Adrenal gland (tissue), 12 donors: ENCODE measurements around the gene MPLKIP. TPM values are rescaled to one million over a fixed set of nuclear protein-coding genes. Genes with fewer than 3 reads are reported as not detected.
"Not testable (repeated sequence)": the region's sequence is repeated elsewhere in the genome, so short reads cannot be mapped to it uniquely, and the experiment has no call there.

ENCODE experiments used
- DNase-seq, 7 donors: peaks; one replicate each; pipeline ENCODE4 v3.0.0-alpha.2; 2019 to 2020
- H3K27ac ChIP-seq, 5 donors: fragments of 200-600 bp; sonication (generic) in 4 of 5; 1 replicate in 3 of 5; 2 replicates in 2 of 5; pipeline versions ENCODE4 v1.5.1 to v1.8.0; 2016 to 2020; ENCODE audit warnings: mild to moderate bottlenecking in 1 of 5
- H3K27me3 ChIP-seq: fragments of 200-600 bp; 2 replicates; pipeline ENCODE4 v1.8.0; 2021
- H3K36me3 ChIP-seq, 2 donors: fragments of 200-600 bp; replicated peaks in 1 of 2; 1 replicate in 1 of 2; 2 replicates in 1 of 2; pipeline versions ENCODE4 v1.5.1 to v1.8.0; 2018 to 2022
- H3K4me1 ChIP-seq, 2 donors: fragments of 200-600 bp; replicated peaks in 1 of 2; 1 replicate in 1 of 2; 2 replicates in 1 of 2; pipeline versions ENCODE4 v1.5.1 to v1.8.0; 2018 to 2021
- H3K4me3 ChIP-seq, 4 donors: fragments of 200-600 bp; sonication (generic) in 3 of 4; one replicate each; pipeline ENCODE4 v1.5.1; 2016 to 2018
- H3K9me3 ChIP-seq, 3 donors: fragments of 200-600 bp; sonication (generic) in 1 of 3; replicated peaks in 1 of 3; 1 replicate in 2 of 3; 2 replicates in 1 of 3; pipeline versions ENCODE4 v1.5.1 to v1.8.0; 2016 to 2021
- CTCF ChIP-seq, 6 experiments: fragments of 450-650 bp in 4 of 6; fragments of 200-600 bp in 2 of 6; sonication (generic) in 1 of 6; IDR thresholded peaks; 1 replicate in 5 of 6; 2 replicates in 1 of 6; pipeline versions ENCODE4 v1.5.1 to v1.8.0; 2016 to 2021; ENCODE audit warnings: antibody characterized with exemption in 6 of 6, mild to moderate bottlenecking in 2 of 6, moderate library complexity in 1 of 6
- POLR2A ChIP-seq, 2 donors: fragments of 450-650 bp; IDR thresholded peaks; one replicate each; pipeline ENCODE4 v1.6.1; 2017; ENCODE audit warnings: antibody characterized with exemption in 2 of 2, mild to moderate bottlenecking in 2 of 2, moderate library complexity in 1 of 2
- WGBS, 4 donors: extraction: QIAGEN DNeasy Blood & Tissue Kit in 2 of 4; methylation state at CpG; one replicate each; pipeline versions ENCODE4 v1.1.5 to v1.1.7; 2013 to 2017; 5-methylcytosine and 5-hydroxymethylcytosine counted together
- intact Hi-C, 2 donors: fragments of 100-400 bp; cut with DNase I; formaldehyde crosslinking; loops; one replicate each; pipeline versions ENCODE4 v1.14.1 to v1.15.0; 2022 to 2023
- polyA plus RNA-seq, 3 donors: library from polyadenylated mRNA; stranded (reverse); fragments of 200-250 nt in 2 of 3; fragments of 350-450 nt in 1 of 3; fragmentation: Illumina TruSeq in 1 of 3; extraction: RNeasy Lipid Tissue Mini Kit (QIAGEN cat#74804) in 1 of 3; gene quantifications; one replicate each; pipeline ENCODE4 v1.2.3, GENCODE V29; 2013 to 2014
- total RNA-seq, 9 donors: library from RNA; depleted of rRNA in 4 of 9; stranded (reverse); fragments of >200 nt in 4 of 9; fragments of 120-200 nt in 1 of 9; fragmentation: NEBNext Ultra II Directional in 1 of 9; extraction: Animal tissue kit (Norgen Biotek cat#: 25700) in 1 of 9; gene quantifications; one replicate each; pipeline versions ENCODE4 v1.1.0 to v1.2.4, GENCODE V29; 2013 to 2023
- donor health status: healthy with polysubstance abuse.
- donor health status: Bipolar disorder and iron deficiency.
- donor health status: DM: yes; HTN: yes; CAD: no.
- donor health status: DM: no; HTN: no; CAD: no.
- donor health status: DM: no; HTN: no; CAD: no.
- donor health status: DM: yes; HTN: yes; CAD: no.

Gene MPLKIP
- total and polyA plus RNA-seq, 12 donors: 23.1 to 82.9 (median 42.5) TPM

GRCh38 chr7:40137563-40137962 lies 3.1 kb upstream of the MPLKIP start:
- TF ChIP-seq CTCF (IDR thresholded peaks at IDR 0.05) (no peak), POLR2A (IDR thresholded peaks at IDR 0.05) (no peak)
- Histone ChIP-seq H3K4me1 (peaks cover 9 to 10% of the 10 kb centered on the region in 2 donors), H3K27me3 (no peaks in the 10 kb centered on the region), H3K27ac (no peak overlapping the region), H3K4me3 (no peak overlapping the region), H3K9me3 (no peaks in the 10 kb centered on the region), H3K36me3 (no peaks in the 10 kb centered on the region)
- intact Hi-C loops: no loop called here
- DNase-seq: no peak
- 96 to 99% (median 97%) methylated on average over 2 of the region's 2 CpGs for WGBS, 4 donors

DNA sequence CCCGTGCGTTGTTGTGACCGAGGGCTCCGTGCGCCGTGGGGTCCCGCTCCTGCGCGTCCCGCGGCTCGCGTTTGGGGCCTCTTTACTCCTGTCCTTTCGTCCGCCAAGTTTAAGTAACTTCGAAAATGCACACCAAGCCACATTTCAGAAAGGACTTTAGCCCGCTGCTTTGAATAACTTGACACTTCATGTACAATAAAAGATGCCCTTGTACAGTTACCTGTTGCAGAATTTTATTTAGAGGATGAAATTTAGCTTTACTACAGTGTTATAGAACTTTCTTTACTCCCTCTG lies 842 bp upstream of the MPLKIP start:
- Histone ChIP-seq H3K36me3 (no peaks in the 10 kb centered on the region), H3K27me3 (no peaks in the 10 kb centered on the region), H3K27ac (peak overlapping the region in 4 of 5 donors; percentile 68 to 93 (median 90)), H3K4me1 (peaks cover 18 to 20% of the 10 kb centered on the region in 2 donors), H3K4me3 (peak overlapping the region in 3 of 4 donors; percentile 2 to 97 (median 77)), H3K9me3 (no peaks in the 10 kb centered on the region)
- TF ChIP-seq CTCF (IDR thresholded peaks at IDR 0.05) (no peak), POLR2A (IDR thresholded peaks at IDR 0.05) (no peak)
- 2 to 21% (median 4%) methylated on average over 2 to 17 of the region's 17 CpGs for WGBS, 4 donors
- DNase-seq: no peak
- intact Hi-C loops: no loop called here

DNA sequence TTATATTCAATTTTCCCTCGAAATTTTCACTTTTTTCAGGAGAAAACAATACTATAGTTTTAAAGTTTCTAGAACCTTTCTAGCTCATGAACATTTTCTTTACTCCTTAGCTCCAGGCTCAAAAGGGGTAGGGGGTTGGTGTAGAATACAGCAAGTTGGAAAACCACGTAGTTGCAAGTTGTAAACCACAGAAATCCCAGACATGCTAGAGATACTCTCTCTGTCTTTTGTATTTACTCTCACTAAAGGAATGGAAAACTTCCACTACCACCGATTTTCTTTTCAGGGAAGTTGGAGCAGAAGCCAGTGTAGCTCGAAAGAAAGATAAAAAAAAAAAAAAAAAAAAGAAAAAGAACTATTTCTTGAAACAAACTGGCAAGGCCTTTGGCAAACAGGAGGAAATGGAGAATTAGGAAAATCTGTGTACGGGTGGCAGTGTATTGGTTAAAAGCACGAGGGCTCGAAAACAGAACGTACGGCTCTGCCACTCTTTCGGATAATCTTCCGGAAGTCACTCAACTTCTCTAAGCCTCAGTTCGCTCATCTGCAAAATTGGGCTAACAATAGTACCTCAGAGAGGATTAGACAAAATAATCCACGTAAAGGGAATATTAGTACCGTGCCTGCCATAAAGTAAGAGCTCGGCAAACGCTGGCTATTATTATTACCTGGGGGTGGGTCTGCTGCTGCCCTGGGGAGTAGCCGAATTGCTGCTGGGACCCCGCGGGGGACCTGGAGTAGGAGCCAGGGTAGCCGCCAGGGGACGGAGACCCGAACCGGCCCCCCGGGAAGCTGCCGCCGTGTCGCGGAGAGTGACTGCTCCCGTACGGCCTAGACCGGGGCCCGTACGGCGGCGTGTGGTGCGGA lies 628 bp downstream of the MPLKIP start:
- intact Hi-C loops: no loop called here

DNA sequence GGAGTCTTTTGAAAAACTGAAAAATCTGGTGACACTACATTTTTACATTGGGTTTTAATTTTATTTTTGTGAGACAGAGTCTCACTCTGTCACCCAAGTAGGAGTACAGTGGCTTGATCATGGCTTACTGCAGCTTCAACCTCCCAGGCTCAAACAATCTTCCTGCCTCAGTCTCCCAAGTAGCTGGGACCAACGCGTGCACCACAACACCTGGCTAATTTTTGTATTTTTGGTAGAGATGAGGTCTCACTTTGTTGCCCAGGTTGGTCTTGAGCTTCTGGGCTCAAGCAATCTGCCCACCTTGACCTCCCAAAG lies 11.5 kb downstream of the MPLKIP start:
- no peak for TF ChIP-seq POLR2A (IDR thresholded peaks at IDR 0.05)
- TF ChIP-seq CTCF (IDR thresholded peaks at IDR 0.05): no peak
- Histone ChIP-seq H3K27ac (no peak overlapping the region), H3K36me3 (no peaks in the 10 kb centered on the region), H3K4me1 (no peaks in the 10 kb centered on the region), H3K4me3 (no peak overlapping the region), H3K27me3 (no peaks in the 10 kb centered on the region), H3K9me3 (no peaks in the 10 kb centered on the region)
- intact Hi-C loops: no loop called here
- DNase-seq: no peak
- WGBS, 4 donors: 98 to 100% (median 99%) methylated on average over 2 of the region's 2 CpGs

More for the DNA sequence above, 628 bp downstream of the MPLKIP start:
- no peak for TF ChIP-seq POLR2A (IDR thresholded peaks at IDR 0.05)
- TF ChIP-seq CTCF (IDR thresholded peaks at IDR 0.05): peak in 1 of 6 experiments; percentile 6
- H3K36me3 ChIP-seq: no peaks in the 10 kb centered on the region
- WGBS, 4 donors: 1 to 2% (median 1%) methylated on average over 17 to 36 of the region's 36 CpGs
- H3K27me3 ChIP-seq: no peaks in the 10 kb centered on the region
- peak in 1 of 7 donors; percentile 26 for DNase-seq
- peak overlapping the region; percentile 42 to 93 (median 89) for H3K27ac ChIP-seq
- H3K9me3 ChIP-seq: no peaks in the 10 kb centered on the region
- peak overlapping the region; percentile 13 to 97 (median 48) for H3K4me3 ChIP-seq
- peaks cover 18 to 25% of the 10 kb centered on the region in 2 donors for H3K4me1 ChIP-seq

DNA sequence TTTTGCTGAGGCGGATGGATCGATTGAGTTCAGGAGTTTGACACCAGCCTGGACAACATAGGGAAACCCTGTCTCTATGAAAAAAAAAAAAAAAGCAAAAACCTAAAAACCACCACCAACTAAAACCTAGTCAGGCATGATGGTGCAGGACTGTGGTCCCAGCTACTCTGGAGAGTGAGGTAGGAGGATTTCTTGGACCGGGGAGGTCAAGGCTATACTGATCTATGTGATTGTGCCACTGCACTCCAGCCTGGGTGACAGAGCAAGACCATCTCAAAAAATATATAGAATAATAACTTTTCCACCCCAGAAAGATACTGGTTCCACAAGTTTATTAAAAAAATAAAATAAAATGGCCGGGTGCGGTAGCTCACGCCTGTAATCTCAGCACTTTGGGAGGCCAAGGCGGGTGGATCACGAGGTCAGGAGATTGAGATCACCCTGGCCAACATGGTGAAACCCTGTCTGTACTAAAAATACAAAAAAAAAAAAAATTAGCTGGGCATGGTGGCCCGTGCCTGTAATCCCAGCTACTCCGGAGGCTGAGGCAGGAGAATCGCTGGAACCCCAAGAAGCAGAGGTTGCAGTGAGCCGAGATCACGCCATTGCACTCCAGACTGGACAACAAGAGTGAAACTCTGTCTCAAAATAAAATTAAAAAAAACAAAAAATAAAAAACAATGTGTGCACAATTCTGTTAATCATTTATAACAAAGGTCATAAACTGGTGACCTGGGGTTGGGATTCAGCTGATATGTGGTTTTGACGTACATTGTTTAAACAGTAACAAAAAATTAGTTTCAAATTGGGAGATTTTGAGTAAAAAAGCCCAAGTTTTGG lies 12.1 kb downstream of the MPLKIP start:
- H3K9me3 ChIP-seq, intact Hi-C loops: not testable (repeated sequence)

More for the DNA sequence above, 12.1 kb downstream of the MPLKIP start:
- 92 to 96% (median 95%) methylated on average over 14 of the region's 14 CpGs for WGBS, 4 donors
- DNase-seq, H3K27ac ChIP-seq, H3K4me1 ChIP-seq, H3K36me3 ChIP-seq, H3K27me3 ChIP-seq, H3K4me3 ChIP-seq: not testable (repeated sequence)
